ENCODE data around the gene ZNRF3. TPM values are rescaled to one million over a fixed set of nuclear protein-coding genes. Genes with fewer than 3 reads are reported as not detected.

Gene ZNRF3
- polyA plus RNA-seq, 1 donor from 2014 or later = 2.9 TPM

DNA sequence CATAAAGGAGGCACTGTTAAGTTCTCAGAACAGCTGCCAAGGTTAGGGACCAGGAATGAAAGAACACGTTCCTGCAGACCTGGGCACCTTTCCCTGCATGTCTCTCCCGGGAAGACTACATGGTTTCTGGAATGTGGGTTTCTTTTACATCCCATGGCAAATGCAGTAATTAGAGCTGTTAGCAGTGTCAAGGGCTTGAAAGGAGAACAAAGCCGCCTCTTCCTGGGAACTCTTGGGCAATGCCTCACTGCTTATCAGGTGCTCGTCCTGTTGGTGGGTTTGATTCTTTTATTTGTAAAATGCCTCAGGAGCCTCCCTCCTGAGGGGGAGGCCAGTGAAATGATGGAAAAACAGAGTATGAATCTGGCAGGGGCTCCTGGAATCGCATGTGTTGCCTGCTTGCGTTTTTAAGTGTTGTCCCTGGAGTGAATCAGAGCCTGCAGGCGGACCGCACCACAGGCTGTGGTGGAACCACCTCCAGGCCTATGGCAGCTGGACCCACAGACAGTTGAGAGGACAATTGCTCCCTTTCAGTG is 179.0 kb downstream of the ZNRF3 start:
- Histone ChIP-seq H3K4me2 (ENCODE audit: low read length) (no peak overlapping the region), H2AFZ (ENCODE audit: low read depth, low read length) (no peak overlapping the region), H3K9me3 (ENCODE audit: low read length) (no peaks in the 10 kb centered on the region), H3K27me3 (ENCODE audit: insufficient read depth, low read depth, low read length) (no peaks in the 10 kb centered on the region), H3K4me3 (ENCODE audit: low read length) (no peak overlapping the region), H3K27ac (ENCODE audit: low read length) (no peak overlapping the region), H3K79me2 (replicated peaks; ENCODE audit: insufficient read depth, low read length) (no peaks in the 10 kb centered on the region), H3K9me2 (ENCODE audit: insufficient read depth, low read length) (no peaks in the 10 kb centered on the region), H3K36me3 (ENCODE audit: insufficient read depth, low read length) (no peaks in the 10 kb centered on the region), H3K9ac (ENCODE audit: low read length) (no peak overlapping the region), H3F3A (ENCODE audit: insufficient read depth, low read length, poor library complexity, severe bottlenecking) (no peaks in the 10 kb centered on the region), H4K20me1 (ENCODE audit: insufficient read depth) (no peaks in the 10 kb centered on the region)
- TF ChIP-seq TAF1 (IDR thresholded peaks at IDR 0.05; ENCODE audit: low read depth) (no peak), MXI1 (conservative IDR thresholded peaks at IDR 0.05; ENCODE audit: poor library complexity, severe bottlenecking) (no peak), POLR2AphosphoS5 (IDR thresholded peaks at IDR 0.05) (no peak), SMC3 (conservative IDR thresholded peaks at IDR 0.05; ENCODE audit: poor library complexity) (no peak), EZH2 (IDR thresholded peaks at IDR 0.05; ENCODE audit: borderline replicate concordance, insufficient read depth, low read length, poor library complexity, severe bottlenecking) (no peak)
- TF ChIP-seq, protein P1, sequence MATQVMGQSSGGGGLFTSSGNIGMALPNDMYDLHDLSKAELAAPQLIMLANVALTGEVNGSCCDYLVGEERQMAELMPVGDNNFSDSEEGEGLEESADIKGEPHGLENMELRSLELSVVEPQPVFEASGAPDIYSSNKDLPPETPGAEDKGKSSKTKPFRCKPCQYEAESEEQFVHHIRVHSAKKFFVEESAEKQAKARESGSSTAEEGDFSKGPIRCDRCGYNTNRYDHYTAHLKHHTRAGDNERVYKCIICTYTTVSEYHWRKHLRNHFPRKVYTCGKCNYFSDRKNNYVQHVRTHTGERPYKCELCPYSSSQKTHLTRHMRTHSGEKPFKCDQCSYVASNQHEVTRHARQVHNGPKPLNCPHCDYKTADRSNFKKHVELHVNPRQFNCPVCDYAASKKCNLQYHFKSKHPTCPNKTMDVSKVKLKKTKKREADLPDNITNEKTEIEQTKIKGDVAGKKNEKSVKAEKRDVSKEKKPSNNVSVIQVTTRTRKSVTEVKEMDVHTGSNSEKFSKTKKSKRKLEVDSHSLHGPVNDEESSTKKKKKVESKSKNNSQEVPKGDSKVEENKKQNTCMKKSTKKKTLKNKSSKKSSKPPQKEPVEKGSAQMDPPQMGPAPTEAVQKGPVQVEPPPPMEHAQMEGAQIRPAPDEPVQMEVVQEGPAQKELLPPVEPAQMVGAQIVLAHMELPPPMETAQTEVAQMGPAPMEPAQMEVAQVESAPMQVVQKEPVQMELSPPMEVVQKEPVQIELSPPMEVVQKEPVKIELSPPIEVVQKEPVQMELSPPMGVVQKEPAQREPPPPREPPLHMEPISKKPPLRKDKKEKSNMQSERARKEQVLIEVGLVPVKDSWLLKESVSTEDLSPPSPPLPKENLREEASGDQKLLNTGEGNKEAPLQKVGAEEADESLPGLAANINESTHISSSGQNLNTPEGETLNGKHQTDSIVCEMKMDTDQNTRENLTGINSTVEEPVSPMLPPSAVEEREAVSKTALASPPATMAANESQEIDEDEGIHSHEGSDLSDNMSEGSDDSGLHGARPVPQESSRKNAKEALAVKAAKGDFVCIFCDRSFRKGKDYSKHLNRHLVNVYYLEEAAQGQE (IDR thresholded peaks at IDR 0.05; ENCODE audit: borderline replicate concordance) = peak; percentile 41

- Histone ChIP-seq H2AFZ (ENCODE audit: low read depth, low read length) (no peak overlapping the region), H3K4me2 (ENCODE audit: low read length) (no peak overlapping the region), H3K36me3 (ENCODE audit: insufficient read depth, low read length) (no peaks in the 10 kb centered on the region), H3K4me3 (ENCODE audit: low read length) (no peak overlapping the region), H3K9me3 (ENCODE audit: low read length) (no peaks in the 10 kb centered on the region), H3F3A (ENCODE audit: insufficient read depth, low read length, poor library complexity, severe bottlenecking) (no peaks in the 10 kb centered on the region), H4K20me1 (ENCODE audit: insufficient read depth) (no peaks in the 10 kb centered on the region), H3K79me2 (replicated peaks; ENCODE audit: insufficient read depth, low read length) (no peaks in the 10 kb centered on the region), H3K27ac (ENCODE audit: low read length) (no peak overlapping the region), H3K9me2 (ENCODE audit: insufficient read depth, low read length) (no peaks in the 10 kb centered on the region), H3K9ac (ENCODE audit: low read length) (no peak overlapping the region), H3K27me3 (ENCODE audit: insufficient read depth, low read depth, low read length) (peaks cover 6% of the 10 kb centered on the region)
- TF ChIP-seq SMC3 (conservative IDR thresholded peaks at IDR 0.05; ENCODE audit: poor library complexity) (no peak), TAF1 (IDR thresholded peaks at IDR 0.05; ENCODE audit: low read depth) (no peak), RAD21 (conservative IDR thresholded peaks at IDR 0.05) (no peak)
Observed at GRCh38 chr22:29065468-29066190, 182.3 kb downstream of the ZNRF3 start.

GRCh38 chr22:29069463-29069862 is 186.1 kb downstream of the ZNRF3 start:
- Histone ChIP-seq H3K9me2 (ENCODE audit: insufficient read depth, low read length) (no peaks in the 10 kb centered on the region), H3K9me3 (ENCODE audit: low read length) (no peaks in the 10 kb centered on the region), H2AFZ (ENCODE audit: low read depth, low read length) (no peak overlapping the region), H3K9ac (ENCODE audit: low read length) (no peak overlapping the region), H3F3A (ENCODE audit: insufficient read depth, low read length, poor library complexity, severe bottlenecking) (no peaks in the 10 kb centered on the region), H3K27me3 (ENCODE audit: insufficient read depth, low read depth, low read length) (peaks cover 41% of the 10 kb centered on the region), H3K4me2 (ENCODE audit: low read length) (no peak overlapping the region), H3K27ac (ENCODE audit: low read length) (no peak overlapping the region), H3K4me3 (ENCODE audit: low read length) (no peak overlapping the region), H4K20me1 (ENCODE audit: insufficient read depth) (no peaks in the 10 kb centered on the region), H3K79me2 (replicated peaks; ENCODE audit: insufficient read depth, low read length) (no peaks in the 10 kb centered on the region), H3K36me3 (ENCODE audit: insufficient read depth, low read length) (no peaks in the 10 kb centered on the region)
- TF ChIP-seq MXI1 (conservative IDR thresholded peaks at IDR 0.05; ENCODE audit: poor library complexity, severe bottlenecking) (no peak), EP300 (conservative IDR thresholded peaks at IDR 0.05; ENCODE audit: poor library complexity, severe bottlenecking) (no peak), RAD21 (conservative IDR thresholded peaks at IDR 0.05) (no peak), EZH2 (IDR thresholded peaks at IDR 0.05; ENCODE audit: borderline replicate concordance, insufficient read depth, low read length, poor library complexity, severe bottlenecking) (no peak), TAF1 (IDR thresholded peaks at IDR 0.05; ENCODE audit: low read depth) (no peak), POLR2AphosphoS5 (IDR thresholded peaks at IDR 0.05) (no peak), SMC3 (conservative IDR thresholded peaks at IDR 0.05; ENCODE audit: poor library complexity) (no peak), CTCF (IDR thresholded peaks at IDR 0.05; ENCODE audit: poor library complexity, severe bottlenecking) (no peak)
- TF ChIP-seq, protein P1 (IDR thresholded peaks at IDR 0.05; ENCODE audit: borderline replicate concordance) = no peak
